NB4 (cell line): Measurements from ENCODE around the gene PARK7.
"Not testable (repeated sequence)": the region's sequence is repeated elsewhere in the genome, so short reads cannot be mapped to it uniquely, and the experiment has no call there.

ENCODE experiments used
- DNase-seq: peaks from one replicate; pipeline ENCODE4 v3.0.0; 2010; ENCODE audit warnings: low read depth
- H3K4me3 ChIP-seq: one replicate; pipeline ENCODE4 v1.5.1; 2011; ENCODE audit warnings: mild to moderate bottlenecking, low read depth, low read length, moderate library complexity
- CTCF ChIP-seq: IDR thresholded peaks from one replicate; pipeline ENCODE4 v1.5.1; 2012; ENCODE audit warnings: low read depth, low read length
- MYC ChIP-seq: IDR thresholded peaks from 2 replicates; pipeline ENCODE4 v1.6.1; 2011; ENCODE audit warnings: low read depth, low read length
- POLR2A ChIP-seq: IDR thresholded peaks from 2 replicates; pipeline ENCODE4 v1.6.1; 2011; ENCODE audit warnings: mild to moderate bottlenecking; ENCODE audit not compliant: insufficient read length; ENCODE audit errors: extremely low read depth
- TF ChIP-seq, protein P1 (sequence below): IDR thresholded peaks from 2 replicates; pipeline ENCODE4 v1.6.1; 2011; ENCODE audit warnings: low read depth, low read length

Gene PARK7

DNA sequence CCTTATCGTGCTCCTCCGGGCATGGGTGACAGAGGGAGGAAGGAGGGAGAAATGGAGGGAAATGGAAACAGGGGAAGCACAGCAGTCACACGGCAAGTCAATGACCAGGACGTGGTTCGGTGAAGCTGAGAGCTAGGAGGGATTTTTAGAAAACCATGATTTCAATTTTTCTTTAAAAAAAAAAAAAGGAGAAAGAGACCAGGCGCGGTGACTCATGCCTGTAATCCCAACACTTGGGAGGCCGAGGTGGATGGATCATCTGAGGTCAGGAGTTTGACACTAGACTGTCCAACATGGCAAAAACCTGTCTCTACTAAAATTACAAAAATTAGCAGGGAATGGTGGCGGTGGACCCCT is 20.1 kb upstream of the PARK7 start:
- TF ChIP-seq, protein P1, sequence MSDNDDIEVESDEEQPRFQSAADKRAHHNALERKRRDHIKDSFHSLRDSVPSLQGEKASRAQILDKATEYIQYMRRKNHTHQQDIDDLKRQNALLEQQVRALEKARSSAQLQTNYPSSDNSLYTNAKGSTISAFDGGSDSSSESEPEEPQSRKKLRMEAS = no peak
- TF ChIP-seq CTCF = no peak
- TF ChIP-seq POLR2A = no peak
- TF ChIP-seq MYC = no peak
- no peak overlapping the region for H3K4me3 ChIP-seq
- no peak for DNase-seq

- peak overlapping the region; percentile 15 for H3K4me3 ChIP-seq
- TF ChIP-seq, protein P1 = peak; percentile 74
- no peak; the same call in 1 of the 2 replicates for TF ChIP-seq MYC
- TF ChIP-seq POLR2A = no peak
- TF ChIP-seq CTCF = peak; percentile 38
- DNase-seq = peak; percentile 91
Measured at GRCh38 chr1:7942214-7942921, 19.1 kb upstream of the PARK7 start.

GRCh38 chr1:7943251-7943650 is 18.3 kb upstream of the PARK7 start:
- no peak for DNase-seq
- H3K4me3 ChIP-seq = no peak overlapping the region
- TF ChIP-seq, protein P1 = no peak
- TF ChIP-seq POLR2A (no peak), MYC (no peak), CTCF (no peak)

GRCh38 chr1:7948960-7949359 is 12.6 kb upstream of the PARK7 start:
- DNase-seq = no peak
- H3K4me3 ChIP-seq = no peak overlapping the region

DNA sequence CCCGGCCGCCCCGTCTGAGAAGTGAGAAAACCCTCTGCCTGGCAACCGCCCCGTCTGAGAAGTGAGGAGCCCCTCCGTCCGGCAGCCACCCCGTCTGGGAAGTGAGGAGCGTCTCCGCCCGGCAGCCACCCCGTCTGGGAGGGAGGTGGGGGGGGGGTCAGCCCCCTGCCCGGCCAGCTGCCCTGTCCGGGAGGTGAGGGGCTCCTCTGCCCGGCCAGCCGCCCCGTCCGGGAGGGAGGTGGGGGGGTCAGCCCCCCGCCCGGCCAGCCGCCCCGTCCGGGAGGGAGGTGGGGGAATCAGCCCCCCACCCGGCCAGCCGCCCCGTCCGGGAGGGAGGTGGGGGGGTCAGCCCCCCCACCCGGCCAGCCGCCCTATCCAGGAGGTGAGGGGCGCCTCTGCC is 8.7 kb upstream of the PARK7 start:
- not testable (repeated sequence) for H3K4me3 ChIP-seq, DNase-seq

More at GRCh38 chr1:7948960-7949359, 12.6 kb upstream of the PARK7 start:
- TF ChIP-seq POLR2A (no peak), MYC (no peak), CTCF (no peak)
- TF ChIP-seq, protein P1 = no peak

DNA sequence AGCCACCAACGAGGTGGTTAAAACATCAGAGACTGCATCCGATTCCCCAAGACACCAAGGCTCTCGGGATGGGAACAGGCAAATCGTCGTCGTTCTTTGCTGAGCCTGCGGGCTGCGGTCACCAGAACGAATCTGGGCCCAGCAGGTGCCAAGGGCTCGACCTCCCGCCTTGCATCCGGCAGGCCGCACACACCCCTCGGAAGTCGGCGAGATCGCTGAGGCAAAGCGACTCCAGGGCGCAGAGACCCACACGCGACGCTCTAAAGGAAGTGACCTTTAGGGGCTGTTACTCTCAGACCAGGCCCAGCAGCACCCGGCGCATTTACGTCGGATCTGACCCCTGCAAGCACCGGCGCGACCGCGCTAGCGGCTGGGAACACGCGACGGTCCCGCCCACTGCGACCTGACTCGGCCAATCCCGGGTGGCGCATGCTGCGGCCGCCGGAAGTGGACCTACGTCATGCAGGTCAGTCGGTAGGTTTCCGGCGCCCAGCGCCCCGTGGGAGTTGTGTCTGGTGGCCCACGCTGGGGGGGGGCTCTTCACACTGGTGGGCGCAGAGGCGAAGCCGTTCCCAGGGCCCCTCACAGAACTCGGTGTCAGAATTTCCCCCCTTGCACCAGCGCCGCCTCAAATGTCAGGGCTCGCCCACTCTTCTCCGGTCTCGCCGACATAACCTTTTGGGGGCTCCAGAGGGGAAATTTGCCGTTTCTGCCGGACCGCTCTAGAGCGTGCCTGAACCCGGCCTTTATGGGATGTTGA is 7.5 kb upstream of the PARK7 start:
- DNase-seq = peak; percentile 99
- H3K4me3 ChIP-seq = peak overlapping the region; percentile 75
- TF ChIP-seq CTCF = no peak
- TF ChIP-seq, protein P1 = peak; percentile 66
- peak; percentile 87 for TF ChIP-seq POLR2A
- TF ChIP-seq MYC = peak; percentile 87
